ENCODE data around the gene TRIM54. TPM values are rescaled to one million over a fixed set of nuclear protein-coding genes. Genes with fewer than 3 reads are reported as not detected.
"Not testable (repeated sequence)": the region's sequence is repeated elsewhere in the genome, so short reads cannot be mapped to it uniquely, and the experiment has no call there.

The TRIM54 gene
- total RNA-seq, 2 experiments from 2014 or later, result not detected

GRCh38 chr2:27264753-27265535 lies 17.3 kb upstream of the TRIM54 start:
- peaks cover 48 to 55% of the 10 kb centered on the region in 2 experiments for H3K27me3 ChIP-seq (ENCODE audit: control insufficient read depth in 1 of 2, insufficient read depth in 2 of 2, low read length in 2 of 2)
- ChIA-PET CTCF (interaction anchor here (0.8 to 1.9 kb wide), 4 partner anchors 13 to 38 kb away, joined by 3 to 20 read pairs (median 4); no protein-coding TSS in a partner anchor), POLR2A (interaction anchor here (1.0 to 1.5 kb wide), 2 partner anchors 38 to 53 kb away, joined by 4 read pairs; partner anchors contain the start of genes ATRAID and SLC5A6)
- H3K4me1 ChIP-seq (ENCODE audit: insufficient read depth, low read length), result peaks cover 42% of the 10 kb centered on the region
- no peak overlapping the region for H3K27ac ChIP-seq (ENCODE audit: low read depth in 1 of 2, low read length in 2 of 2)
- H3K4me3 Mint-ChIP-seq, result peak overlapping the region; percentile 73
- H3K27me3 Mint-ChIP-seq, result peaks cover 39% of the 10 kb centered on the region
- H3K9me3 Mint-ChIP-seq, result no peaks in the 10 kb centered on the region
- peaks cover 26% of the 10 kb centered on the region for H3K4me1 Mint-ChIP-seq (ENCODE audit: low read depth)
- intact Hi-C loops (cut with DNase I, micrococcal nuclease), result loop anchor here in 1 of 2 experiments (1.0 to 10.0 kb wide), 2 partner anchors 15 to 50 kb away; partner anchors contain the start of genes ATRAID, CAD and SLC5A6
- peak overlapping the region; percentile 54 for H3K4me3 ChIP-seq (ENCODE audit: low read length)
- peaks cover 0 to 11% of the 10 kb centered on the region in 2 experiments for H3K9me3 ChIP-seq (ENCODE audit: control insufficient read depth in 1 of 2, insufficient read depth in 1 of 2, low read length in 2 of 2)
- no peaks in the 10 kb centered on the region for H3K36me3 Mint-ChIP-seq (ENCODE audit: low read depth)
- TF ChIP-seq CTCF (IDR thresholded peaks at IDR 0.05), result peak; percentile 59
- no peaks in the 10 kb centered on the region for H3K36me3 ChIP-seq (ENCODE audit: insufficient read depth, low read length)
- no peak overlapping the region for H3K27ac Mint-ChIP-seq
- ATAC-seq (ENCODE audit: poor library complexity) (peak; percentile 63), DNase-seq (peak; percentile 32 to 89 (median 51))

- peak overlapping the region; percentile 72 for H3K4me3 Mint-ChIP-seq
- intact Hi-C loops (cut with DNase I, micrococcal nuclease), result loop anchor here in 1 of 2 experiments (1.0 to 10.0 kb wide), 2 partner anchors 15 to 51 kb away; partner anchors contain the start of genes ATRAID, CAD and SLC5A6
- Histone ChIP-seq H3K27me3 (ENCODE audit: control insufficient read depth in 1 of 2, insufficient read depth in 2 of 2, low read length in 2 of 2) (peaks cover 42 to 49% of the 10 kb centered on the region in 2 experiments), H3K36me3 (ENCODE audit: insufficient read depth, low read length) (no peaks in the 10 kb centered on the region), H3K4me1 (ENCODE audit: insufficient read depth, low read length) (peaks cover 42% of the 10 kb centered on the region), H3K4me3 (ENCODE audit: low read length) (no peak overlapping the region), H3K9me3 (ENCODE audit: control insufficient read depth in 1 of 2, insufficient read depth in 1 of 2, low read length in 2 of 2) (peaks cover 0 to 11% of the 10 kb centered on the region in 2 experiments), H3K27ac (ENCODE audit: low read depth in 1 of 2, low read length in 2 of 2) (no peak overlapping the region)
- ATAC-seq (ENCODE audit: poor library complexity) (no peak), DNase-seq (no peak)
- POLR2A ChIA-PET, result interaction anchor here (1.0 to 1.5 kb wide), 2 partner anchors 38 to 54 kb away, joined by 4 read pairs; partner anchors contain the start of genes ATRAID and SLC5A6
- H3K27ac Mint-ChIP-seq, result no peak overlapping the region
- H3K36me3 Mint-ChIP-seq (ENCODE audit: low read depth), result no peaks in the 10 kb centered on the region
- peaks cover 38% of the 10 kb centered on the region for H3K27me3 Mint-ChIP-seq
- H3K4me1 Mint-ChIP-seq (ENCODE audit: low read depth), result peaks cover 26% of the 10 kb centered on the region
- H3K9me3 Mint-ChIP-seq, result no peaks in the 10 kb centered on the region
- TF ChIP-seq CTCF (IDR thresholded peaks at IDR 0.05), result no peak
- CTCF ChIA-PET, result interaction anchor here (0.8 to 1.9 kb wide), 4 partner anchors 14 to 37 kb away, joined by 3 to 20 read pairs (median 4); no protein-coding TSS in a partner anchor
Observed at GRCh38 chr2:27265536-27265870, 16.7 kb upstream of the TRIM54 start.

GRCh38 chr2:27268296-27268695 lies 13.9 kb upstream of the TRIM54 start:
- not testable (repeated sequence) for H3K9me3 ChIP-seq (ENCODE audit: control insufficient read depth in 1 of 2, insufficient read depth in 1 of 2, low read length in 2 of 2)

More at GRCh38 chr2:27268296-27268695, 13.9 kb upstream of the TRIM54 start:
- H3K27ac Mint-ChIP-seq; CTCF ChIA-PET; H3K9me3 Mint-ChIP-seq; H3K4me3 ChIP-seq (ENCODE audit: low read length); H3K36me3 ChIP-seq (ENCODE audit: insufficient read depth, low read length); DNase-seq; POLR2A ChIA-PET; H3K4me3 Mint-ChIP-seq; ATAC-seq (ENCODE audit: poor library complexity); H3K36me3 Mint-ChIP-seq (ENCODE audit: low read depth); H3K27ac ChIP-seq (ENCODE audit: low read depth in 1 of 2, low read length in 2 of 2): not testable (repeated sequence)
- peaks cover 11% of the 10 kb centered on the region for H3K4me1 Mint-ChIP-seq (ENCODE audit: low read depth)
- peaks cover 23% of the 10 kb centered on the region for H3K27me3 Mint-ChIP-seq
- intact Hi-C loops (cut with DNase I, micrococcal nuclease), result loop anchor here in 1 of 2 experiments (10.0 kb wide), 1 partner anchor 53 kb away; the partner anchor contains the start of genes ATRAID, CAD and SLC5A6
- H3K27me3 ChIP-seq (ENCODE audit: control insufficient read depth in 1 of 2, insufficient read depth in 2 of 2, low read length in 2 of 2), result peaks cover 25 to 26% of the 10 kb centered on the region in 2 experiments
- H3K4me1 ChIP-seq (ENCODE audit: insufficient read depth, low read length), result peaks cover 22% of the 10 kb centered on the region
